GM10266 (cell line): ENCODE data around the gene CHST8.

ENCODE experiments used
- DNase-seq: peaks from one replicate; pipeline ENCODE4 v3.0.0; 2012; ENCODE audit errors: extremely low spot score
- TF ChIP-seq, protein P1 (sequence below): IDR thresholded peaks from 2 replicates; pipeline ENCODE4 v1.5.1; 2012; ENCODE audit warnings: mild to moderate bottlenecking, low read depth; ENCODE audit not compliant: control insufficient read depth, insufficient read depth; ENCODE audit errors: missing control alignments

CHST8 gene

DNA sequence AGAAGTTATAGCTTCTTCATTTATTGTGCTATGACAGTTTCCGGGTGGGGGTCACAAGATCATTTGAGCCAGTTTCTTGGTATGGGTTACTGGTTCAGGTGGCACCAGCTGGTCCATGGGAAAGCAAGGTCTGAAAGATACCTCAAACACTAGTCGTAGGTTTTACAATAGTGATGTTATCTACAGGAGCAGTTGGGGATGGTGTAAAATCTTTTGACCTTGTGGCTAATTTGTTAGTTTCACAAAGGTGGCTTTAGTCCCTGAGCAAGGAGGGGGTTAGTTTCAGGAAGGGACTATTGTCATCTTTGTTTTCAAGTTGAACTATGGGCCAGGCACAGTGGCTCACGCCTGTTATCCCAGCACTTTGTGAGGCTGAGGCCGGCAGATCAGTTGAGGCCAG lies 24.6 kb downstream of the CHST8 start:
- DNase-seq, result no peak
- TF ChIP-seq, protein P1, sequence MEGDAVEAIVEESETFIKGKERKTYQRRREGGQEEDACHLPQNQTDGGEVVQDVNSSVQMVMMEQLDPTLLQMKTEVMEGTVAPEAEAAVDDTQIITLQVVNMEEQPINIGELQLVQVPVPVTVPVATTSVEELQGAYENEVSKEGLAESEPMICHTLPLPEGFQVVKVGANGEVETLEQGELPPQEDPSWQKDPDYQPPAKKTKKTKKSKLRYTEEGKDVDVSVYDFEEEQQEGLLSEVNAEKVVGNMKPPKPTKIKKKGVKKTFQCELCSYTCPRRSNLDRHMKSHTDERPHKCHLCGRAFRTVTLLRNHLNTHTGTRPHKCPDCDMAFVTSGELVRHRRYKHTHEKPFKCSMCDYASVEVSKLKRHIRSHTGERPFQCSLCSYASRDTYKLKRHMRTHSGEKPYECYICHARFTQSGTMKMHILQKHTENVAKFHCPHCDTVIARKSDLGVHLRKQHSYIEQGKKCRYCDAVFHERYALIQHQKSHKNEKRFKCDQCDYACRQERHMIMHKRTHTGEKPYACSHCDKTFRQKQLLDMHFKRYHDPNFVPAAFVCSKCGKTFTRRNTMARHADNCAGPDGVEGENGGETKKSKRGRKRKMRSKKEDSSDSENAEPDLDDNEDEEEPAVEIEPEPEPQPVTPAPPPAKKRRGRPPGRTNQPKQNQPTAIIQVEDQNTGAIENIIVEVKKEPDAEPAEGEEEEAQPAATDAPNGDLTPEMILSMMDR, result no peak

DNA sequence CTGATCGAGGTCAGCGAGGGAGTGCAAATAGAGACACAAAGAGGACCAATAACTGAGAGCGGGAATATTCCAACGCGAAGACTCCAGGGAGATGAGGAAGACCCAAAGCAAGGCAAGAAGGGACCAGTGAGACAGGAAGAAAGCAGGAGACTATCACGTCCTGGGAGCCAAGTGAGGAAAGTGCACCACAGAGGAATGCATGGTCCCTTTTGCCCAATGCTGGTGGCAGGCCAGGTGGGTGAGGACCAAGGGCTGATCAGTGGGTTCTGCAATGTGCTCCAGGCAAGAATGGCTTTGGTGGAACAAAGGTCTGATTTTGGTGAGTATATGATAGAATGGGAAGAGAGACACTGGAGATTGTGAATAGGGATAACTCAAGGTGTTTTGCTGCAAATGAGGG lies 25.4 kb downstream of the CHST8 start:
- TF ChIP-seq, protein P1, result no peak
- no peak for DNase-seq

DNA sequence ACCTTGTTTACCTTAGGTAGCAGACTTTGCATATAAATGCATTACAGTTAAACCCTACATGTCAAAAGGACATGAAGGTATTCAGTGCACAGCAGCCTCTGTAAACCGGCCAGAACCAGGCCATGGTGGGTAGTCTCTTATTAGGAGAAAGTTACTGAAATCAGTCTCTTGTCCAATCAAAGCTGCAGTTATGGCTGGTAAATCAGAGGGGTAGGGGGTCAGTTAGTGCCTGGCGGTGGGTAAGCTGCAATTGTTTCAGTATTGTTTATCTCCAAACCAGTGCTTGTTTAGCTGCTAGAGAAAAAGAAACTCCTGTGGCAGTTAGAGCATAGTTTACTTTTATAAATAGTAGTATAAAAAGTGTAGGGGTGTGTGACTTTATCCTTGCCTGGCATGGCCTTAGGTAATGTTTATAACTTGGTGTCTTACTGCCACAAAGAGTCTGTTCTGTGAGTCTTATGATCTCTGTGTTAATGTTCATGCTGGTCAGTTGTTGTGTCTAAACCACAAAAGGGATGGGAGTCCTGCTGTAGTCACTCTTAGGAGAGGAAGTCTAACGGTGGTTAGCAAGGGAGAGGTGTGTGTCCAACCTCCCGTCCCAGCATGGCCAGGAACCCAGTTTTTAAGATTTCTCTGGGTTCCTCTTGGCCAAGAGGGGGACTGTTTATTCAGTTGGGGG lies 28.0 kb downstream of the CHST8 start:
- DNase-seq, result no peak
- TF ChIP-seq, protein P1, result no peak

DNA sequence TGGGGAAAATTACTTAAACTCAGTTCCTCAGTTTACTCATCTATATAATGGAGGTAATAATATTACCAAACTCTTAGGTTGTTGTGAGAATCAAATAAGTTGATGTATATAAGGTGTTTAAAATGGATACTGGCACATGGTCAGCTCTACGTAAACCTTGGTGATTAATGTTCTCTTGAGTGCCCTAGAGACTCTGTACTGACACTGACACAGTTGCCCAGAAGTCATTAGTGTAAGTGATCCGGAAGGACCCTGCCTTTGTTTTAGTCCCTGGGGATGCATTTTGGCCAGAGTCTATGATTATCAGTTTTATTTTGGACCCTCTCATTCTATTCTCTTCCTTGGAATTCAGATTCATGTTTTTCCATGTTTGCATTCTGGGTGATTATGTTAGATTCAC lies 31.9 kb downstream of the CHST8 start:
- TF ChIP-seq, protein P1, result no peak
- DNase-seq, result no peak

DNA sequence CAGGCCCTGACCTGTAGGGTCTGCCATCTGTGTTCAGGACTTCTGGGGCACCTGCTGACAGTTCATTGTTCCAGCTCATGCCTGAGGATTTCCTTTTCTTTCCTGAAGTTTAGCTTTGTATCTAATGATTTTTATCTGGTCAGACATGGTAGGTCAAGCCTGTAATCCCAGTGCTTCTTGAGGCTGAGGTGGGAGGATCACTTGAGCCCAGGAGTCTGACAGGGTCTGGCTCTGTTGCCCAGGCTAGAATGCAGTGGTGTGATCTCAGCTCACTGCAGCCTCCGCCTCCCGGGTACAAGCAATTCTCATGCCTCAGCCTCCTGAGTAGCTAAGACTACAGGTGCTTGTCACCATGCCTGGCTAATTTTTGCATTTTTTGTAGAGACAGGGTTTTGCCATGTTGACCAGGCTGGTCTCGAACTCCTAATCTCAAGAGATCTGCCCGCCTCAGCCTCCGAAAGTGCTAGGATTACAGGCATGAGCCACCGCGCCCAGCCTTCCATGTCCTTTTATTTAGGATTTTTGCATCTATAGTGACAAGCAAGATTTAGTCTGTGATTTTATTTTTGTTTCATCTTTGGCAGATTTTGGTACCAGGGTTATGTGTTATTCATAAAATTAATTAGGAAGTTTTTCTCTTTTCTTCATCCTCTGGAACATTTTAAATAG lies 33.2 kb downstream of the CHST8 start:
- no peak for DNase-seq
- TF ChIP-seq, protein P1, result no peak

DNA sequence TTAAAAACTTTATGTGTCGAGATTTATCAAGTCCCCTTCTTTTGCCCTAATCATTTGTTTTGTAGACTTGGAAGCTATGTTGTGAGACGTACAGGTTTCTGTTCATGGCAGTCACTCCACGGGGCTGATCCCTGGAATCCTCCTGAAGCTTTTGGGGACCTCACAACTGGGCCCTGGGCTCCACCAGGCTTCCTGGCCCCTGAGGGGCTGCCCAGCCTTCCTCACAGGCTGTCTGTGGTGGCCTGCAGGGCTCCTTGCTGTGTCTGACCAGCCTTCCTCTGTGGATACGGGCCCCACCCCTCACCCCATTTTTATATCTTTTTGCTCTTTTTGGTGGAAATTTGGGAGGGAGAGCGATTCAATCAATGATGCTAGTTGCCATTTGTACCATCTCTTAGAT lies 38.1 kb downstream of the CHST8 start:
- DNase-seq, result no peak
- TF ChIP-seq, protein P1, result no peak

DNA sequence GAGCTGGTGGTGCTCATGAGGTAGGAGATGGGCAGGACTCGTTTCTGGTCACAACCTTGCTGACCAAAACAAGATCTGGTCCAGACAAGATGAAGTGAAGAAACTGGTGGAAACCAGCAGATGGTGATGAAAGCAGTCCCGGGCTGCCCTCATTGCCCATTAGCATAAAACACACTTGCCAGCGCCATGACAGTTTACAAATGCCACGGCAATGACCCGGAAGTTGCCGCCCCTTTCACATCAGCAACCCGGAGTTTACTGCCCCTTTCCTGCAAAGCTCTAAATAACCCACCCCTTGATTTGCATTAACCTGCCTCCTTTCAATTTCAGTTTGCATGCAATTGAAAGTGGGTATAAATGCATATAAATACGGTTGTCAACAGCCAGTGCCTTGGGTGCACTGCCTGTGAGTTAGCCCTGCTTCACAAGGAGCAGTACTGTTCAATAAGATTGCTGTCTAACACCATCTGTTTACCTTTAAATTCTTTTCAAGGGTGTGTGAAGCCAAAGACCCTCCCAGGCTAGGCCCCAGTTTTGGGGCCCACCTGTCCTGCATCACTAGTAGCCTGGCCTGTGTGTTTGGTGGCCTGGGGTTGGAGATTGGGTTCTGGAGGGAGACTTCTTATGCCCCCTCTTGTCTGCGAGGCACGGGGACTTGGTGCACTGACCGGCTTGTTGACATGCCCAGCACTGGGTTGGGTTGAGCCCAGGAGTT lies 38.8 kb downstream of the CHST8 start:
- DNase-seq, result no peak
- TF ChIP-seq, protein P1, result no peak
